ENCODE results near the gene PSMD3.

DNA sequence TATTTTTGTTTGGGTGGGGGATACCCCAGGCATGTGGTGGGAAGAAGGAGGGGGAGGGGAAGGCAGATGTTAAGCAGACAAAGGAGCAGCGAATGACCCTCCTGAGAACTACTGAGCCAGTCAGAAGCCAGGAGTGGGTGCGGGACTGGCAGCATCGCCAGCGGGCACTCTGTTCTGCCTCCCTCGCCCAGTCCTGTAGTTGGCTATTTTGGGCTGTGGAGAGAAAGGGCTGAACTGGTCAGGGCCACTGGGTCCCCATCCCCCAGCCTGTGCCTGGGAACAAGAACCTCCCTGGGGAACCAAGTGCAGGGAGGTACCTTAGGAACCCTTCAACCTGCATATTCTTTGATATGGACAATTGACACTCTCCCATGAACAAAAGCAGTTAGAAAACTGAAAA lies 46.7 kb upstream of the PSMD3 start:
- TF ChIP-seq, protein P1, sequence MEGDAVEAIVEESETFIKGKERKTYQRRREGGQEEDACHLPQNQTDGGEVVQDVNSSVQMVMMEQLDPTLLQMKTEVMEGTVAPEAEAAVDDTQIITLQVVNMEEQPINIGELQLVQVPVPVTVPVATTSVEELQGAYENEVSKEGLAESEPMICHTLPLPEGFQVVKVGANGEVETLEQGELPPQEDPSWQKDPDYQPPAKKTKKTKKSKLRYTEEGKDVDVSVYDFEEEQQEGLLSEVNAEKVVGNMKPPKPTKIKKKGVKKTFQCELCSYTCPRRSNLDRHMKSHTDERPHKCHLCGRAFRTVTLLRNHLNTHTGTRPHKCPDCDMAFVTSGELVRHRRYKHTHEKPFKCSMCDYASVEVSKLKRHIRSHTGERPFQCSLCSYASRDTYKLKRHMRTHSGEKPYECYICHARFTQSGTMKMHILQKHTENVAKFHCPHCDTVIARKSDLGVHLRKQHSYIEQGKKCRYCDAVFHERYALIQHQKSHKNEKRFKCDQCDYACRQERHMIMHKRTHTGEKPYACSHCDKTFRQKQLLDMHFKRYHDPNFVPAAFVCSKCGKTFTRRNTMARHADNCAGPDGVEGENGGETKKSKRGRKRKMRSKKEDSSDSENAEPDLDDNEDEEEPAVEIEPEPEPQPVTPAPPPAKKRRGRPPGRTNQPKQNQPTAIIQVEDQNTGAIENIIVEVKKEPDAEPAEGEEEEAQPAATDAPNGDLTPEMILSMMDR (IDR thresholded peaks at IDR 0.05) = no peak
- TF ChIP-seq HDAC2 (IDR thresholded peaks at IDR 0.05) (no peak), RCOR1 (IDR thresholded peaks at IDR 0.05; ENCODE audit: low read depth, low read length) (no peak)
